C1 segment of cervical spinal cord (tissue), 14 donors: ENCODE results near the gene TNKS2.
A peak's percentile ranks its signal among the peaks of the same experiment; 100 is the strongest.
"Not testable (repeated sequence)": the region's sequence is repeated elsewhere in the genome, so short reads cannot be mapped to it uniquely, and the experiment has no call there.

Source experiments
- DNase-seq, 14 donors: peaks; one replicate each; lab custom pipeline; 2025; lab: John Stamatoyannopoulos, UW

The TNKS2 gene

DNA sequence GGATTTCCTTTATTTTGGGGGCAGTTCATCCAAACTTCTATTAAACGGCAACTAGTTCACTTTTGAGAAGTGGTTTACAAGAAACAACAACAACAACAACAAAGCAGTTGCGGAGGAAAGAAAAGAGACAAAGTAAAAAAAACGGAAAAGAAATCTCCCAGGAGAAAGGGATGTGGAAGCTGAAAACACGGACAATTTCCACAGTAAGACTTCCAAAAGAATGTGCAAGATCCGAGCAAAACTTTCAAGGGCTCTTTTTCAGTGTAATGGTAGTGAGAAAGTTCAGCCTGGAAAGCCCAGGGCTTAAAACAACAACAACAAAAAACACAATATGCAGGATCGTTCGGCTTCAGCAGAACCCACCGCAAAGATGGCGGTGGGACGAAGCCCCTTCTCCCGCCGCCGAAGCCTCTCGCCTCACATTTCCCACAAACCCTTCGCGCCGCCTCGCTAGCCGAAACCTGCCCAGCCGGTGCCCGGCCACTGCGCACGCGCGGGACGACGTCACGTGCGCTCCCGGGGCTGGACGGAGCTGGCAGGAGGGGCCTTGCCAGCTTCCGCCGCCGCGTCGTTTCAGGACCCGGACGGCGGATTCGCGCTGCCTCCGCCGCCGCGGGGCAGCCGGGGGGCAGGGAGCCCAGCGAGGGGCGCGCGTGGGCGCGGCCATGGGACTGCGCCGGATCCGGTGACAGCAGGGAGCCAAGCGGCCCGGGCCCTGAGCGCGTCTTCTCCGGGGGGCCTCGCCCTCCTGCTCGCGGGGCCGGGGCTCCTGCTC is at the start of gene TNKS2:
TNKS2 (plus strand) TSS at position 553 of the 775 bp plus-strand sequence. CDS start 265 bp downstream, outside the sequence.
- peak; percentile 54 to 96 (median 87) for DNase-seq

DNA sequence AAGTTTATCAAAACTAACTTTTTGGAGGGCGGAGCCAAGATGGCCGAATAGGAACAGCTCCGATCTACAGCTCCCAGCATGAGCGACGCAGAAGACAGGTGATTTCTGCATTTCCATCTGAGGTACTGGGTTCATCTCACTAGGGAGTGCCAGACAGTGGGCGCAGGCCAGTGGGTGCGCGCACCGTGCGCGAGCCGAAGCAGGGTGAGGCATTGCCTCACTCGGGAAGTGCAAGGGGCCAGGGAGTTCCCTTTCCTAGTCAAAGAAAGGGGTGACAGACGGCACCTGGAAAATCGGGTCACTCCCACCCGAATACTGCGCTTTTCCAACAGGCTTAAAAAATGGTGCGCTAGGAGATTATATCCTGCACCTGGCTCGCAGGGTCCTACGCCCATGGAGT is 48.6 kb upstream of the TNKS2 start:
- DNase-seq: not testable (repeated sequence)

GRCh38 chr10:91756286-91756685 is 41.9 kb upstream of the TNKS2 start:
- no peak for DNase-seq

- peak in 1 of 14 donors; percentile 11 for DNase-seq
Observed at GRCh38 chr10:91758303-91759146, 39.7 kb upstream of the TNKS2 start.

GRCh38 chr10:91759581-91759986 is 38.6 kb upstream of the TNKS2 start:
- no peak for DNase-seq

- DNase-seq: no peak
Observed at GRCh38 chr10:91761721-91762120, 36.5 kb upstream of the TNKS2 start.

DNA sequence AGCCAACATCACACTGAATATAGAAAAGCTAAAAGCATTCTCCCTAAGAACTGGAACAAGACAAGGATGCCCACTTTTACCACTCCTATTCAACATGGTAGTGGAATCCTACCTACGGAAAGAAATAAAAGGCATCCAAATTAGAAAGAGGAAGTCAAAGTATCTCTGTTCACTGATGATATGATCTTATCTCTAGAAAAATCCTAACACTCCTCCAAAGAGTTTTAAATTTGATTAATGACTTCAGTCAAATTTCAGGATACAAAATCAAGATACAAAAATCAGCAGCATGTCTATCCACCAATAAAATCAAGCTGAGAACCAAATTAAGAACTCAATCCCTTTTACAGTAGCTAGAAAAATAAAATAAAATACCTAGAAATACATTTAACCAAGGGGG is 35.3 kb upstream of the TNKS2 start:
- no peak for DNase-seq

- DNase-seq: no peak
Observed at GRCh38 chr10:91766676-91767075, 31.6 kb upstream of the TNKS2 start.

DNA sequence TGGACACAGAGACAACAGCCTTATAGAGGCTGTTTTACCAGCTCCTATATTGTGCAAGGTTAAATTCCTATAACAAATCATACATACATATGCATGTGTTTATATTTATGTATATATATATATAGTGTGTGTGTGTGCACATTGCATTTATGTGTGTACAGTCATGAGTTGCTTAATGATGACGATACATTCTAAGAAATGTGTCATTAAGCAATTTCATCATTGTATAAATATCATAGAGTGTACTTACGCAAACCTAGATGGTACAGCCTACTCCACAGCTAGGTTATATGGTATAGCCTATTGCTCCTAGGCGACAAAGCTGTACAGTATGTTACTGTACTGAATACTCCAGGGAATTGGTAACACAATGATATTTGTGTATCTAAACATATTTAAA is 30.1 kb upstream of the TNKS2 start:
- no peak for DNase-seq

- DNase-seq: no peak
Observed at GRCh38 chr10:91771907-91772306, 26.3 kb upstream of the TNKS2 start.

DNA sequence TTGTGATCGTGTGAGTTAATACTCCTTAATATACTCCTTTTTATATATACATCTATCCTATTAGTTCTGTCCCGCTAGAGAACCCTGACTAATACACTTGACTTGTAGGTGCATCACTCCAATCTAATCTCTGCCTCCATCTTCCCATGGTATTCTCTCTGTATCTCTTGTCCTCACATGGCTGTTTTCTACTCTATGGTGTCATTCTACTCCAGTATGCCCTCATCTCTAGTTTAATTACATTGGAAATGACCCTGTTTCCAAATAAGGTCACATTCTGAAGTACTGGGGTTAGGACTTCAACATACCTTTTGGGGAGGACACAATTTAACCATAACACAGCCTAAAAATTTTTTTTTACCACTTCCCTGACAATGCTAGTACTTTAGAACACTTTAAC is 25.8 kb upstream of the TNKS2 start:
- DNase-seq: no peak

GRCh38 chr10:91772869-91773268 is 25.4 kb upstream of the TNKS2 start:
- no peak for DNase-seq

DNA sequence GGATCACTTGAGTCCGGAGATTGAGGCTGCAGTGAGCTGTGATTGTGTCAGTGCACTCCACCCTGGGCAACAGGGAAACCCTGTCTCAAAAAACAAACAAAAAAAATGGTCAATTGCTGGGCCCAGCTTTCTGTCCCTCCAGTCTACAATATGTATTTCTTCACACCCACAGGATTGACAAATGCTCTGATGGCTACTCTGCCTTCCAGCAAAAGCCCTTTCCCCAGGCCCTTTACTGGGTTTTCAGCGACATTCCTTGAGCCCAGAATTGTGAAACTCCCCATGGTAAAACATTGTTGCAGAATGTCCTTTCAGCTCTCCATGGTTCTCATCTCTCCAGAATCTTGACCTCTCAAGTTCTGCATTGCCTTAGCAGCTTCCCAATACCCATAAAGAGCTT is 23.7 kb upstream of the TNKS2 start:
- no peak for DNase-seq

GRCh38 chr10:91775731-91776130 is 22.5 kb upstream of the TNKS2 start:
- no peak for DNase-seq

GRCh38 chr10:91776266-91776665 is 22.0 kb upstream of the TNKS2 start:
- DNase-seq: no peak

GRCh38 chr10:91778485-91778884 is 19.7 kb upstream of the TNKS2 start:
- DNase-seq: no peak

DNA sequence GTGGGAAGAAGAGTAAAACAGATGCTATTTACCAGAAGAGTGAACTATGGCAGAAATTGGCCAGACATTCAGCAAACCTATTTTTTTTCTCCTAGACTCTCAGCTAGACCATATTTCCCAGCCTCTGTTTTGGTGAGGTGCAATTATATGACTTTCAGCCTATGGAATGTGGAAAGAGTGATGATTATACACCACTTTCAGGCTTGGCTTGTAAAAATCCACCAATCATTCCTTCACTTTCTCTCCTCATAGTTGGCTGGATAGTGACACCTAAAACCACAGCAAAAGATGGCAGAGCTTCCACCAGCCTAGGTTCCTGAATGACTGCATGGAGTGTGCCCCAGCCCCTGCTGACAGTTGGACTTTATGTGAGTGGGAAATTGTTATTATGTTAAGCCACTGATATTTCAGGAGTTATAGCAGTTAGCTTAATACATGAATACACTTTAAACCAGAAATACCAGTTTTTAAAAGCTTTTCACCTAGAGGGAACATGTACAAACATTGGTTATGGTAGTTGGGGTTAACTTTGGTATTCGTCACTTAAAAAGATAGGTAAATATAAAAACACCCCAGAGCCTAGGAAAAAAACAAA is 19.1 kb upstream of the TNKS2 start:
- no peak for DNase-seq

- DNase-seq: no peak
Observed at GRCh38 chr10:91782539-91782938, 15.7 kb upstream of the TNKS2 start.

- DNase-seq: no peak
Observed at GRCh38 chr10:91785830-91786229, 12.4 kb upstream of the TNKS2 start.

GRCh38 chr10:91787258-91787657 is 11.0 kb upstream of the TNKS2 start:
- DNase-seq: no peak

- no peak for DNase-seq
Observed at GRCh38 chr10:91787810-91788209, 10.4 kb upstream of the TNKS2 start.

GRCh38 chr10:91788527-91788926 is 9.7 kb upstream of the TNKS2 start:
- DNase-seq: no peak
